GM23338 (cell line): ENCODE results near the gene LYRM2. TPM values are rescaled to one million over a fixed set of nuclear protein-coding genes. Genes with fewer than 3 reads are reported as not detected.

Experiments used
- ATAC-seq: fragments of 200-7000 bp; cut with Tn5 transposase; 3 replicates; pipeline ENCODE4 v1.9.1; 2020
- DNase-seq: peaks from one replicate; pipeline ENCODE4 v3.0.0-alpha.2; 2015; ENCODE audit warnings: low spot score
- H2AFZ ChIP-seq: fragments of 200-600 bp; sonication (generic); 2 replicates; pipeline ENCODE4 v1.8.0; 2016; ENCODE audit warnings: antibody characterized with exemption, mild to moderate bottlenecking, moderate library complexity
- H3F3A ChIP-seq: fragments of 200-600 bp; sonication (generic); replicated peaks from 2 replicates; pipeline ENCODE4 v1.8.0; 2017; ENCODE audit warnings: antibody characterized with exemption, mixed run types, low read depth
- H3K27ac ChIP-seq: fragments of 200-600 bp; sonication (generic); 2 replicates; pipeline ENCODE4 v1.6.1; 2016; ENCODE audit warnings: low read depth
- H3K27me3 ChIP-seq: fragments of 200-600 bp; sonication (generic); 2 replicates; pipeline ENCODE4 v1.8.0; 2016; ENCODE audit warnings: mild to moderate bottlenecking, mixed run types, moderate library complexity; ENCODE audit not compliant: insufficient read depth
- H3K36me3 ChIP-seq: fragments of 200-600 bp; sonication (generic); 2 replicates; pipeline ENCODE4 v1.8.0; 2016; ENCODE audit warnings: mild to moderate bottlenecking; ENCODE audit not compliant: insufficient read depth
- H3K4me1 ChIP-seq: fragments of 200-600 bp; sonication (generic); 2 replicates; pipeline ENCODE4 v1.8.0; 2016; ENCODE audit warnings: mild to moderate bottlenecking, moderate library complexity; ENCODE audit not compliant: insufficient read depth
- H3K4me2 ChIP-seq: fragments of 200-600 bp; sonication (generic); 2 replicates; pipeline ENCODE4 v1.7.1; 2017; ENCODE audit warnings: mixed run types
- H3K4me3 ChIP-seq: fragments of 200-600 bp; sonication (generic); 2 replicates; pipeline ENCODE4 v1.6.1; 2016; ENCODE audit warnings: mixed run types
- H3K79me2 ChIP-seq: fragments of 200-600 bp; sonication (generic); replicated peaks from 2 replicates; pipeline ENCODE4 v1.8.0; 2017; ENCODE audit warnings: mild to moderate bottlenecking; ENCODE audit not compliant: insufficient read depth
- H3K9me2 ChIP-seq: fragments of 200-600 bp; sonication (generic); 2 replicates; pipeline ENCODE4 v1.8.0; 2017; ENCODE audit not compliant: insufficient read depth
- H4K20me1 ChIP-seq: fragments of 200-600 bp; sonication (generic); replicated peaks from 2 replicates; pipeline ENCODE4 v1.8.0; 2017; ENCODE audit warnings: mild to moderate bottlenecking; ENCODE audit not compliant: insufficient read depth
- H3K27ac Mint-ChIP-seq: 2 replicates; pipeline ENCODE4 v1.8.0; 2020; ENCODE audit warnings: inconsistent platforms, mild to moderate bottlenecking, moderate library complexity, mixed read lengths
- H3K27me3 Mint-ChIP-seq: 3 replicates; pipeline ENCODE4 v1.8.0; 2022; ENCODE audit warnings: low read depth, mild to moderate bottlenecking, moderate library complexity, mixed read lengths, inconsistent platforms; ENCODE audit not compliant: insufficient read depth, poor library complexity
- H3K36me3 Mint-ChIP-seq: 3 replicates; pipeline ENCODE4 v1.8.0; 2021; ENCODE audit warnings: low read depth, mild to moderate bottlenecking, inconsistent platforms, moderate library complexity, mixed read lengths
- H3K4me1 Mint-ChIP-seq: 3 replicates; pipeline ENCODE4 v1.8.0; 2020; ENCODE audit warnings: mild to moderate bottlenecking, inconsistent platforms, mixed read lengths
- H3K4me3 Mint-ChIP-seq: 3 replicates; pipeline ENCODE4 v1.8.0; 2021; ENCODE audit warnings: moderate library complexity, mild to moderate bottlenecking, inconsistent platforms, mixed read lengths
- H3K9me3 Mint-ChIP-seq: 3 replicates; pipeline ENCODE4 v1.8.0; 2020; ENCODE audit warnings: moderate library complexity, mild to moderate bottlenecking, inconsistent platforms, mixed read lengths
- CTCF ChIP-seq, 2 experiments: fragments of 200-600 bp in 1 of 2; sonication (generic) in 1 of 2; conservative IDR thresholded peaks; 2 replicates each; pipeline versions ENCODE4 v1.5.1 to v1.6.1; 2016 to 2017; ENCODE audit warnings: antibody characterized with exemption in 2 of 2, low read depth in 2 of 2, mild to moderate bottlenecking in 2 of 2, moderate library complexity in 1 of 2
- EZH2phosphoT487 ChIP-seq: fragments of 200-600 bp; sonication (generic); IDR thresholded peaks from one replicate; pipeline ENCODE4 v1.8.1; 2018; ENCODE audit warnings: antibody characterized with exemption; ENCODE audit not compliant: unreplicated experiment
- ZNF114 ChIP-seq: fragments of 250-450 bp; sonication (Bioruptor Pico); IDR thresholded peaks from 2 replicates; pipeline ENCODE4 v1.5.0; 2020; ENCODE audit warnings: mild to moderate bottlenecking, moderate library complexity
- polyA plus RNA-seq: library from polyadenylated mRNA; unstranded; fragments of >200 nt; fragmentation: Nextera tagmentation; extraction: Ambion mirVana; gene quantifications from 2 replicates; pipeline ENCODE4 v1.2.1, GENCODE V29; 2016
- total RNA-seq: library from RNA; depleted of rRNA; stranded (reverse); fragments of >200 nt; shearing (Covaris generic); gene quantifications from 2 replicates; pipeline ENCODE4 v1.2.3, GENCODE V29; 2014
- TF ChIP-seq, protein P1 (sequence below): IDR thresholded peaks from one replicate; pipeline ENCODE4 v1.6.1; 2018; ENCODE audit warnings: antibody characterized with exemption; ENCODE audit not compliant: unreplicated experiment

The LYRM2 gene
- total and polyA plus RNA-seq, 2 experiments from 2014 or later = 20.3 to 67.3 TPM

- TF ChIP-seq, protein P1, sequence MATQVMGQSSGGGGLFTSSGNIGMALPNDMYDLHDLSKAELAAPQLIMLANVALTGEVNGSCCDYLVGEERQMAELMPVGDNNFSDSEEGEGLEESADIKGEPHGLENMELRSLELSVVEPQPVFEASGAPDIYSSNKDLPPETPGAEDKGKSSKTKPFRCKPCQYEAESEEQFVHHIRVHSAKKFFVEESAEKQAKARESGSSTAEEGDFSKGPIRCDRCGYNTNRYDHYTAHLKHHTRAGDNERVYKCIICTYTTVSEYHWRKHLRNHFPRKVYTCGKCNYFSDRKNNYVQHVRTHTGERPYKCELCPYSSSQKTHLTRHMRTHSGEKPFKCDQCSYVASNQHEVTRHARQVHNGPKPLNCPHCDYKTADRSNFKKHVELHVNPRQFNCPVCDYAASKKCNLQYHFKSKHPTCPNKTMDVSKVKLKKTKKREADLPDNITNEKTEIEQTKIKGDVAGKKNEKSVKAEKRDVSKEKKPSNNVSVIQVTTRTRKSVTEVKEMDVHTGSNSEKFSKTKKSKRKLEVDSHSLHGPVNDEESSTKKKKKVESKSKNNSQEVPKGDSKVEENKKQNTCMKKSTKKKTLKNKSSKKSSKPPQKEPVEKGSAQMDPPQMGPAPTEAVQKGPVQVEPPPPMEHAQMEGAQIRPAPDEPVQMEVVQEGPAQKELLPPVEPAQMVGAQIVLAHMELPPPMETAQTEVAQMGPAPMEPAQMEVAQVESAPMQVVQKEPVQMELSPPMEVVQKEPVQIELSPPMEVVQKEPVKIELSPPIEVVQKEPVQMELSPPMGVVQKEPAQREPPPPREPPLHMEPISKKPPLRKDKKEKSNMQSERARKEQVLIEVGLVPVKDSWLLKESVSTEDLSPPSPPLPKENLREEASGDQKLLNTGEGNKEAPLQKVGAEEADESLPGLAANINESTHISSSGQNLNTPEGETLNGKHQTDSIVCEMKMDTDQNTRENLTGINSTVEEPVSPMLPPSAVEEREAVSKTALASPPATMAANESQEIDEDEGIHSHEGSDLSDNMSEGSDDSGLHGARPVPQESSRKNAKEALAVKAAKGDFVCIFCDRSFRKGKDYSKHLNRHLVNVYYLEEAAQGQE = no peak
- TF ChIP-seq ZNF114 (CRISPR knock-in tag) = no peak
Measured at GRCh38 chr6:89584539-89584938, 54.0 kb downstream of the LYRM2 start (continued).

DNA sequence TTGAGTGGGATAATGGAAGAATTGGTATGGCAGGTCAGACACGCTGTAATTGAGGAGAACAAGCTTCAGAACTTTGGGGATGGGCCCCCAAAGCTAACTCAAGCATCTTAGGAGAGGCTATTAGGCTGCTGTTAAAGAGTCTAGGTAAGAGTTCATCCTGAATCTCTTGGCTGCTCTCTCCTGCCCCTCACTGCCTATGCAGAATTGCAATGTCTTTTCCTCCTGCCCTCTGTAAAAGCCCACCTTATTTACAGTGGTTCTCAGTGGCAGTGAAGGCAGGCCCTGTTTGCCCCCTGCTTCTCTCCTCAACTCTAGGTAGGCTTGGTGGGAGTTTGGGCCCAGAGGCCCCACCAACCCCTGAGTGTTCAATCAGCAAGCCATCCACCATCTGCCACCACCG, 55.0 kb downstream of the LYRM2 start:
- Mint-ChIP-seq H3K4me3 (no peak overlapping the region), H3K36me3 (no peaks in the 10 kb centered on the region), H3K27me3 (peaks cover 5% of the 10 kb centered on the region), H3K27ac (no peak overlapping the region), H3K9me3 (no peaks in the 10 kb centered on the region), H3K4me1 (peaks cover 16% of the 10 kb centered on the region)
- Histone ChIP-seq H3K36me3 (no peaks in the 10 kb centered on the region), H3K9me2 (no peaks in the 10 kb centered on the region), H4K20me1 (no peaks in the 10 kb centered on the region), H3K4me2 (no peak overlapping the region), H3K4me1 (no peaks in the 10 kb centered on the region), H3K27me3 (no peaks in the 10 kb centered on the region), H2AFZ (no peak overlapping the region), H3K27ac (no peak overlapping the region), H3K4me3 (no peak overlapping the region), H3F3A (no peaks in the 10 kb centered on the region), H3K79me2 (no peaks in the 10 kb centered on the region)
- peak; percentile 38 for DNase-seq
- peak; percentile 78 for ATAC-seq
- TF ChIP-seq, protein P1 = no peak
- TF ChIP-seq EZH2phosphoT487 = no peak
- TF ChIP-seq CTCF (conservative IDR thresholded peaks at IDR 0.05; ENCODE audit: low read depth in 2 of 2) = peak; percentile 28 to 35; a peak in 3 of 4 replicates
